ENCODE results near the gene TRIM67. TPM values are rescaled to one million over a fixed set of nuclear protein-coding genes. Genes with fewer than 3 reads are reported as not detected.

TRIM67 gene
- total and polyA plus RNA-seq, 7 donors = under 0.01 to 0.36 (median 0.04) TPM; not detected in 1

- Histone ChIP-seq H3K4me1 (no peaks in the 10 kb centered on the region), H3K9me3 (peaks cover 0 to 3% (median 0%) of the 10 kb centered on the region in 4 donors), H3K4me3 (no peak overlapping the region), H3K36me3 (no peaks in the 10 kb centered on the region), H3K27me3 (peaks cover 0 to 31% (median 0%) of the 10 kb centered on the region in 3 donors), H3K27ac (no peak overlapping the region)
- 69% methylated on average over 13 of the region's 13 CpGs for WGBS, 2 donors
- intact Hi-C loops (cut with DNase I) = no loop called here
- no peak for TF ChIP-seq EP300 (IDR thresholded peaks at IDR 0.05)
- TF ChIP-seq POLR2AphosphoS5 (IDR thresholded peaks at IDR 0.05) = no peak
- no peak for TF ChIP-seq POLR2A (IDR thresholded peaks at IDR 0.05)
- no peak for TF ChIP-seq CTCF (IDR thresholded peaks at IDR 0.05)
- no peak for DNase-seq
Observed at GRCh38 chr1:231183639-231184590, 22.1 kb downstream of the TRIM67 start.

- intact Hi-C loops (cut with DNase I) = no loop called here
- DNase-seq = no peak
- peaks cover 0 to 2% (median 0%) of the 10 kb centered on the region in 4 donors for H3K9me3 ChIP-seq
- H3K4me3 ChIP-seq = no peak overlapping the region
- 85 to 91% methylated on average over 6 of the region's 6 CpGs for WGBS, 2 donors
- TF ChIP-seq CTCF (IDR thresholded peaks at IDR 0.05) = no peak
- TF ChIP-seq POLR2A (IDR thresholded peaks at IDR 0.05) = no peak
- no peak for TF ChIP-seq POLR2AphosphoS5 (IDR thresholded peaks at IDR 0.05)
- TF ChIP-seq EP300 (IDR thresholded peaks at IDR 0.05) = no peak
- H3K27me3 ChIP-seq = peaks cover 0 to 26% (median 0%) of the 10 kb centered on the region in 3 donors
- no peak overlapping the region for H3K27ac ChIP-seq
- no peaks in the 10 kb centered on the region for H3K4me1 ChIP-seq
- H3K36me3 ChIP-seq = no peaks in the 10 kb centered on the region
Observed at GRCh38 chr1:231184891-231185290, 23.0 kb downstream of the TRIM67 start.

DNA sequence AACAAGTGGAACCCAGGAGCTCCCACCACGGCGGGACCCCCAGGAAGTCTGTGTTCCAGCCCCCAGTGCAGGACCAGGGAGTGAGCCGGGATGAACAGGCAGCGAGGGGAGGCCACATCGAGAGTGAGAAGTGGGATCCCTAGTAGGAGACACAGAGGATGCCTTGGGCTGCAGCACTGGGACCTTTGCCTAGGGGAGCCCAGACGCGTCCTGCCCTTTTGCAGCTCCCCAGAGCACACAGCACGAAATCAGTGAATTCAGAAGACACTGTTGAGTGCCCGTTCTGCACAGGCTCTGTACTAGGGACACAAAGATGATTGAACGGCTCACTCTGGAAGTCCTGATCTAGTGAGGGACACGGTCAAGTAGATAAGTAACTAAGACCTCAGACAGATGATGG, 23.5 kb downstream of the TRIM67 start:
- peaks cover 0 to 4% (median 0%) of the 10 kb centered on the region in 4 donors for H3K9me3 ChIP-seq
- no peaks in the 10 kb centered on the region for H3K4me1 ChIP-seq
- WGBS, 2 donors = 88 to 89% methylated on average over 11 of the region's 11 CpGs
- H3K4me3 ChIP-seq = no peak overlapping the region
- no peak overlapping the region for H3K27ac ChIP-seq
- intact Hi-C loops (cut with DNase I) = no loop called here
- H3K27me3 ChIP-seq = peaks cover 0 to 26% (median 0%) of the 10 kb centered on the region in 3 donors
- no peak for DNase-seq
- TF ChIP-seq EP300 (IDR thresholded peaks at IDR 0.05) = no peak
- no peak for TF ChIP-seq CTCF (IDR thresholded peaks at IDR 0.05)
- TF ChIP-seq POLR2AphosphoS5 (IDR thresholded peaks at IDR 0.05) = no peak
- TF ChIP-seq POLR2A (IDR thresholded peaks at IDR 0.05) = no peak
- H3K36me3 ChIP-seq = no peaks in the 10 kb centered on the region

DNA sequence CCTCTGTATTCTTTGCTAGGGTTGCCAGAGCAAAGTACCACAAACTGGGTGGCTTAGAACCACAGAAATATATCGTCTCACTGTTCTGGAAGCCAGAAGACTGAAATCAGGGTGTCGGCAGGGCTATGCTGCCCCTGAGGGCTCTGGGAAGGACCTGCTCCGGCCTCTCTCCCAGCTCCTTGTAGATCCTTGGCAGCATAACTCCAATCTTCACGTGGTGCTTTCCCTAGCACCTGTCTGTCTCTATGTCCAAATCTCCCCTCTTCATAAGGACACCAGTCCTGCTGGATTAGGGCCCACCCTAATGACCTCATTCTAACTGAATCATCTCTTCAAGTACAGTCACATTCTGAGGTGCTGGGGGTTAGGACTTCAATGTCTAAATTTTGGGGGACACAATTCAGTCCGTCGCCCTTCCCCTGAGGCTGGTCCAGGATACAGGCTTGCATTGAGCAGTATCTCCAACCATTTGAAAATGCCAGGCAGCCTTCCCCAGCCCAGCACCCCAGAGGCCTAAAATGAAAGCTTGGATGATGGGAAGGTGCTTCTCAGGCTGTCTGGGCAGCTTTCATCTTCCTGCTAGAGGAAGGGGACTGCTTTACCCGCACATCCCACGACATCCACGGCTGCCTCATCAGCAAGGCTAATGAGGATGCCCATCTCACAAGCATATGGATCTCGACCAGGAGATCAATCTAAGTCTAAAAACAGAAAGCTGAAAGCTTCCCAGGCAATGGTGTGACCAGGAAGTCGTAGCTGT, 24.7 kb downstream of the TRIM67 start:
- Histone ChIP-seq H3K27me3 (peaks cover 0 to 23% (median 0%) of the 10 kb centered on the region in 3 donors), H3K9me3 (peaks cover 0 to 4% (median 0%) of the 10 kb centered on the region in 4 donors), H3K4me3 (no peak overlapping the region), H3K27ac (no peak overlapping the region), H3K36me3 (no peaks in the 10 kb centered on the region), H3K4me1 (no peaks in the 10 kb centered on the region)
- intact Hi-C loops (cut with DNase I) = no loop called here
- WGBS, 2 donors = 76 to 80% methylated on average over 11 of the region's 11 CpGs
- no peak for TF ChIP-seq EP300 (IDR thresholded peaks at IDR 0.05)
- no peak for DNase-seq

DNA sequence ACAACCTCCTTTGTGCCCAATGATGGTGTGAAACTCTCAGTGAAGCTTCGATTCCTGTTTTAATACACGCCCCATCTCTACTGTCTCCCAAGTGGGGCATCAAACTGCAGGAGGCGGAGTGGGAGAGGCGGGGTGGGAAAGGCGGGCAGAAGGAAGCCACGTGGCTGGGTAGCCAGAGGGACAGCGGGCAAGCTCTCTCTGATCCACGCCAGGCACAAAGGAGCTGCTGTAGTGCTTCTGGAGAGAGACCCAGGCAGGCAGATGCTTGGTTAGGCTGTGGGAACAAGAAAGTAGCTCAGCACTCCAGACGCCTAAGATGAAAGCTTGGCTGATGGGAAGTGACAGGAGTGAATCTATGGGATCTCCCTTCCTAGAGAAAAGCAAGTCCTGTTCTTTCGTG, 25.7 kb downstream of the TRIM67 start:
- no peak for TF ChIP-seq POLR2AphosphoS5 (IDR thresholded peaks at IDR 0.05)
- no peak for TF ChIP-seq POLR2A (IDR thresholded peaks at IDR 0.05)
- no peak for TF ChIP-seq EP300 (IDR thresholded peaks at IDR 0.05)
- no peak for TF ChIP-seq CTCF (IDR thresholded peaks at IDR 0.05)
- H3K9me3 ChIP-seq = peaks cover 0 to 4% (median 0%) of the 10 kb centered on the region in 4 donors
- intact Hi-C loops (cut with DNase I) = no loop called here
- no peaks in the 10 kb centered on the region for H3K4me1 ChIP-seq
- no peak overlapping the region for H3K27ac ChIP-seq
- H3K36me3 ChIP-seq = no peaks in the 10 kb centered on the region
- H3K27me3 ChIP-seq = peaks cover 0 to 23% (median 0%) of the 10 kb centered on the region in 3 donors
- no peak for DNase-seq
- 44 to 53% methylated on average over 10 of the region's 10 CpGs for WGBS, 2 donors
- H3K4me3 ChIP-seq = no peak overlapping the region
